ENCODE data around the gene LCP2.

LCP2 gene

GRCh38 chr5:170297589-170298462 is at the start of gene LCP2:
TSS of gene LCP2 (minus strand) at chr5:170297777. CDS start at chr5:170297611, 166 bp downstream.
- DNase-seq, result no peak

GRCh38 chr5:170347022-170347567 is 49.5 kb upstream of the LCP2 start:
- DNase-seq, result no peak

GRCh38 chr5:170345971-170346370 is 48.4 kb upstream of the LCP2 start:
- no peak for DNase-seq

- DNase-seq, result no peak
These were observed 45.6 kb upstream of the LCP2 start for GRCh38 chr5:170343177-170343576.

- DNase-seq, result no peak
These were observed 44.7 kb upstream of the LCP2 start for GRCh38 chr5:170342153-170342725.

GRCh38 chr5:170341545-170341944 is 44.0 kb upstream of the LCP2 start:
- no peak for DNase-seq

- DNase-seq, result no peak
These were observed 42.2 kb upstream of the LCP2 start for GRCh38 chr5:170339780-170340167.

- DNase-seq, result no peak
These were observed 41.6 kb upstream of the LCP2 start for GRCh38 chr5:170338933-170339779.

- DNase-seq, result no peak
These were observed 40.7 kb upstream of the LCP2 start for GRCh38 chr5:170338291-170338690.

- DNase-seq, result no peak
These were observed 39.6 kb upstream of the LCP2 start for GRCh38 chr5:170337045-170337733.

GRCh38 chr5:170336065-170336464 is 38.5 kb upstream of the LCP2 start:
- DNase-seq, result no peak

- no peak for DNase-seq
These were observed 37.0 kb upstream of the LCP2 start for GRCh38 chr5:170334626-170335025.

GRCh38 chr5:170333161-170333910 is 35.8 kb upstream of the LCP2 start:
- no peak for DNase-seq

- no peak for DNase-seq
These were observed 34.5 kb upstream of the LCP2 start for GRCh38 chr5:170332058-170332457.

GRCh38 chr5:170330568-170331054 is 33.0 kb upstream of the LCP2 start:
- DNase-seq, result no peak

- DNase-seq, result no peak
These were observed 31.9 kb upstream of the LCP2 start for GRCh38 chr5:170329524-170329923.

GRCh38 chr5:170327829-170328228 is 30.3 kb upstream of the LCP2 start:
- no peak for DNase-seq

- DNase-seq, result no peak
These were observed 29.6 kb upstream of the LCP2 start for GRCh38 chr5:170327168-170327567.

GRCh38 chr5:170319301-170319700 is 21.7 kb upstream of the LCP2 start:
- DNase-seq, result no peak

- DNase-seq, result no peak
These were observed 19.9 kb upstream of the LCP2 start for GRCh38 chr5:170317499-170317898.

- no peak for DNase-seq
These were observed 19.4 kb upstream of the LCP2 start for GRCh38 chr5:170316937-170317336.

- no peak for DNase-seq
These were observed 17.6 kb upstream of the LCP2 start for GRCh38 chr5:170315154-170315553.

Measured in fibroblast of skin of right quadriceps (primary cell).